SK-N-SH (cell line): ENCODE data around the gene MAD1L1. TPM values are rescaled to one million over a fixed set of nuclear protein-coding genes. Genes with fewer than 3 reads are reported as not detected.

ENCODE experiments used
- CTCF ChIA-PET: fragments of 300-600, 350-600 bp; formaldehyde crosslinking; extraction: SDS; loops from one replicate; lab custom pipeline; 2021; lab: Yijun Ruan, JAX
- POLR2A ChIA-PET: fragments of 350-600 bp; sonication (Branson Sonifier 250); formaldehyde crosslinking; extraction: SDS; loops from one replicate; lab custom pipeline; 2020; ENCODE audit warnings: antibody characterized with exemption, inconsistent platforms; lab: Yijun Ruan, JAX
- DNase-seq: peaks from one replicate; pipeline ENCODE4 v3.0.0; 2012
- H2AFZ ChIP-seq: fragments of 200-600 bp; sonication (generic); 2 replicates; pipeline ENCODE4 v1.8.1; 2016; ENCODE audit warnings: antibody characterized with exemption, mild to moderate bottlenecking, low read depth
- H3F3A ChIP-seq: fragments of 200-600 bp; sonication (generic); replicated peaks from 2 replicates; pipeline ENCODE3; 2016; ENCODE audit warnings: antibody characterized with exemption, mild to moderate bottlenecking; ENCODE audit not compliant: insufficient read depth
- H3K27ac ChIP-seq, 2 experiments: fragments of 200-500 bp in 1 of 2; fragments of 200-600 bp in 1 of 2; sonication (Bioruptor generic) in 1 of 2; sonication (generic), shearing (Covaris generic) in 1 of 2; 2 replicates each; pipeline versions ENCODE4 v1.5.1 to v1.6.1; 2014 to 2016; ENCODE audit warnings: low read depth in 2 of 2, inconsistent platforms in 1 of 2, low read length in 1 of 2, mild to moderate bottlenecking in 1 of 2, mixed read lengths in 1 of 2
- H3K27me3 ChIP-seq: fragments of 200-600 bp; sonication (generic), shearing (Covaris generic); 2 replicates; pipeline ENCODE4 v1.6.1; 2016; ENCODE audit warnings: mixed run types; ENCODE audit not compliant: insufficient read depth
- H3K36me3 ChIP-seq, 2 experiments: fragments of 200-500 bp in 1 of 2; fragments of 200-600 bp in 1 of 2; sonication (Bioruptor generic) in 1 of 2; sonication (generic) in 1 of 2; replicated peaks in 1 of 2; 2 replicates each; pipeline versions ENCODE3 to v1.5.1; 2014 to 2016; ENCODE audit warnings: low read length in 1 of 2, mild to moderate bottlenecking in 1 of 2; ENCODE audit not compliant: insufficient read depth in 2 of 2, control insufficient read depth in 1 of 2
- H3K4me1 ChIP-seq, 2 experiments: fragments of 200-500 bp in 1 of 2; fragments of 200-600 bp in 1 of 2; sonication (Bioruptor generic) in 1 of 2; sonication (generic), shearing (Covaris generic) in 1 of 2; 2 replicates each; pipeline versions ENCODE4 v1.5.1 to v1.6.1; 2014 to 2016; ENCODE audit warnings: low read depth in 1 of 2, low read length in 1 of 2, mixed run types in 1 of 2; ENCODE audit not compliant: insufficient read depth in 2 of 2, control insufficient read depth in 1 of 2
- H3K4me2 ChIP-seq: fragments of 200-600 bp; sonication (generic), shearing (Covaris generic); 2 replicates; pipeline ENCODE4 v1.6.1; 2017; ENCODE audit warnings: mixed run types
- H3K4me3 ChIP-seq, 2 experiments: fragments of 200-500 bp in 1 of 2; fragments of 200-600 bp in 1 of 2; sonication (Bioruptor generic) in 1 of 2; sonication (generic), shearing (Covaris generic) in 1 of 2; 2 replicates each; pipeline versions ENCODE4 v1.5.1 to v1.8.1; 2014 to 2016; ENCODE audit warnings: low read depth in 2 of 2, inconsistent platforms in 1 of 2, low read length in 1 of 2, mild to moderate bottlenecking in 1 of 2, mixed read lengths in 1 of 2, moderate library complexity in 1 of 2
- H3K79me2 ChIP-seq: fragments of 200-600 bp; sonication (generic); 2 replicates; pipeline ENCODE4 v1.8.1; 2017; ENCODE audit warnings: mild to moderate bottlenecking; ENCODE audit not compliant: insufficient read depth
- H3K9ac ChIP-seq: fragments of 200-600 bp; sonication (generic); 2 replicates; pipeline ENCODE4 v1.6.1; 2017; ENCODE audit warnings: mixed run types
- H3K9me2 ChIP-seq: fragments of 200-600 bp; sonication (generic); 2 replicates; pipeline ENCODE4 v1.6.1; 2017; ENCODE audit warnings: mixed run types
- H3K9me3 ChIP-seq: fragments of 200-600 bp; sonication (generic); 2 replicates; pipeline ENCODE4 v1.6.1; 2017; ENCODE audit warnings: mixed run types, mild to moderate bottlenecking, moderate library complexity
- H4K20me1 ChIP-seq: fragments of 200-600 bp; sonication (generic); 2 replicates; pipeline ENCODE4 v1.6.1; 2017; ENCODE audit warnings: mild to moderate bottlenecking, mixed run types; ENCODE audit not compliant: insufficient read depth
- CHD2 ChIP-seq: fragments of 150-350 bp; IDR thresholded peaks from 2 replicates; pipeline ENCODE4 v1.6.1; 2018; ENCODE audit warnings: low read length; ENCODE audit not compliant: partially characterized antibody
- EZH2phosphoT487 ChIP-seq: fragments of 200-600 bp; sonication (generic); IDR thresholded peaks from 2 replicates; pipeline ENCODE4 v1.6.1; 2017; ENCODE audit warnings: low read depth, mixed run types, mild to moderate bottlenecking, antibody characterized with exemption, moderate library complexity, borderline replicate concordance
- GABPA ChIP-seq: IDR thresholded peaks from 2 replicates; pipeline ENCODE4 v1.4.0; 2012; ENCODE audit warnings: low read depth, mild to moderate bottlenecking
- IRF3 ChIP-seq: fragments of 150-350 bp; IDR thresholded peaks from 2 replicates; pipeline ENCODE4 v1.6.1; 2016; ENCODE audit warnings: mild to moderate bottlenecking, low read depth, low read length
- JUND ChIP-seq: IDR thresholded peaks from 2 replicates; pipeline ENCODE4 v1.4.0; 2012
- MAX ChIP-seq: IDR thresholded peaks from 2 replicates; pipeline ENCODE4 v1.4.0; 2012; ENCODE audit warnings: low read depth
- MEF2A ChIP-seq: IDR thresholded peaks from 2 replicates; pipeline ENCODE4 v1.4.0; 2012; ENCODE audit warnings: low read depth, borderline replicate concordance
- RFX5 ChIP-seq: IDR thresholded peaks from 2 replicates; pipeline ENCODE4 v1.6.1; 2012; ENCODE audit warnings: mild to moderate bottlenecking, improper control_type of control experiment, low read length
- TCF12 ChIP-seq: IDR thresholded peaks from 2 replicates; pipeline ENCODE4 v1.4.0; 2012
- TEAD4 ChIP-seq: IDR thresholded peaks from 2 replicates; pipeline ENCODE4 v1.4.0; 2012; ENCODE audit warnings: mild to moderate bottlenecking, borderline replicate concordance; ENCODE audit not compliant: insufficient read depth
- USF1 ChIP-seq: IDR thresholded peaks from 2 replicates; pipeline ENCODE4 v1.4.0; 2012; ENCODE audit warnings: low read depth, borderline replicate concordance
- USF2 ChIP-seq: fragments of 150-350 bp; IDR thresholded peaks from 2 replicates; pipeline ENCODE4 v1.6.1; 2017; ENCODE audit warnings: antibody characterized with exemption, low read length, low read depth, borderline replicate concordance
- YY1 ChIP-seq: IDR thresholded peaks from 2 replicates; pipeline ENCODE4 v1.4.0; 2012; ENCODE audit warnings: low read depth, mild to moderate bottlenecking
- ZBTB33 ChIP-seq: IDR thresholded peaks from 2 replicates; pipeline ENCODE4 v1.4.0; 2012; ENCODE audit warnings: low read depth, borderline replicate concordance
- WGBS: methylation state at CpG from one replicate; pipeline ENCODE4 v1.1.6; 2017; ENCODE audit warnings: low lambda C conversion rate; 5-methylcytosine and 5-hydroxymethylcytosine counted together
- polyA plus RNA-seq, 3 experiments: library from polyadenylated mRNA; depleted of rRNA; stranded (reverse); fragments of >200 nt; gene quantifications; 2 replicates each; pipeline ENCODE4 v1.2.3, GENCODE V29; 2012

MAD1L1 gene
- polyA plus RNA-seq, 1 of the 3 experiments (the other 2 are of a cell fraction) = 46.2 TPM

GRCh38 chr7:1956141-1956540, 276.6 kb downstream of the MAD1L1 start:
- H3K27ac ChIP-seq = no peak overlapping the region; a peak in 1 of 4 replicates
- H3K9me3 ChIP-seq = no peaks in the 10 kb centered on the region
- H3K4me2 ChIP-seq = no peak overlapping the region
- TF ChIP-seq YY1 (no peak), MEF2A (no peak), USF1 (no peak), RFX5 (no peak), TCF12 (no peak), ZBTB33 (no peak), MAX (no peak)
- H3K36me3 ChIP-seq = peaks cover 0 to 5% of the 10 kb centered on the region in 2 experiments
- no peaks in the 10 kb centered on the region for H3K9me2 ChIP-seq
- H4K20me1 ChIP-seq = no peaks in the 10 kb centered on the region
- peaks cover 0 to 37% of the 10 kb centered on the region in 2 experiments; a peak in 2 of 4 replicates for H3K4me1 ChIP-seq
- no peaks in the 10 kb centered on the region for H3F3A ChIP-seq
- DNase-seq = no peak
- H3K9ac ChIP-seq = no peak overlapping the region
- H3K27me3 ChIP-seq = no peaks in the 10 kb centered on the region
- ChIA-PET CTCF (no interaction called here), POLR2A (no interaction called here)
- 95% methylated on average over 8 of the region's 8 CpGs for WGBS
- H3K79me2 ChIP-seq = no peaks in the 10 kb centered on the region
- no peak overlapping the region for H3K4me3 ChIP-seq
- no peak overlapping the region for H2AFZ ChIP-seq

- WGBS = 91% methylated on average over 17 of the region's 22 CpGs
- H3K4me2 ChIP-seq = no peak overlapping the region
- CTCF ChIA-PET = interaction anchor here (0.9 kb wide), 1 partner anchor 52 kb away, joined by 3 read pairs; no protein-coding TSS in a partner anchor
These were observed 278.3 kb downstream of the MAD1L1 start for GRCh38 chr7:1954366-1955004.

More at GRCh38 chr7:1954366-1955004, 278.3 kb downstream of the MAD1L1 start:
- Histone ChIP-seq H3K36me3 (no peaks in the 10 kb centered on the region), H3K27ac (no peak overlapping the region; a peak in 1 of 4 replicates), H3K9ac (no peak overlapping the region), H3K4me1 (peaks cover 0 to 50% of the 10 kb centered on the region in 2 experiments; a peak in 1 of 4 replicates), H3K9me2 (no peaks in the 10 kb centered on the region), H3K27me3 (no peaks in the 10 kb centered on the region), H2AFZ (no peak overlapping the region), H3F3A (no peaks in the 10 kb centered on the region), H3K79me2 (no peaks in the 10 kb centered on the region), H3K4me3 (no peak overlapping the region), H4K20me1 (no peaks in the 10 kb centered on the region), H3K9me3 (no peaks in the 10 kb centered on the region)
- POLR2A ChIA-PET = no interaction called here
- no peak for TF ChIP-seq MAX
- no peak for TF ChIP-seq EZH2phosphoT487
- TF ChIP-seq CHD2 = no peak
- no peak for TF ChIP-seq TCF12
- TF ChIP-seq USF2 = no peak
- TF ChIP-seq IRF3 = no peak
- TF ChIP-seq GABPA = no peak
- no peak for TF ChIP-seq USF1
- no peak for TF ChIP-seq JUND
- no peak for TF ChIP-seq TEAD4
- DNase-seq = no peak
